HT-29 (cell line): Measurements from ENCODE around the gene AKR7A2. TPM values are rescaled to one million over a fixed set of nuclear protein-coding genes. Genes with fewer than 3 reads are reported as not detected.
"Not testable (repeated sequence)": the region's sequence is repeated elsewhere in the genome, so short reads cannot be mapped to it uniquely, and the experiment has no call there.

Experiments
- DNase-seq: peaks from one replicate; pipeline ENCODE4 v3.0.0-alpha.2; 2015; ENCODE audit warnings: low spot score
- small RNA-seq: library from RNA; depleted of rRNA; stranded (forward); fragments of <200 nt; gene quantifications from one replicate; pipeline ENCODE3, GENCODE V24; 2014
- total RNA-seq: library from RNA; depleted of rRNA; stranded (reverse); fragments of >200 nt; shearing (Covaris generic); gene quantifications from 2 replicates; pipeline ENCODE4 v1.2.3, GENCODE V29; 2014; rRNA removed

The AKR7A2 gene
- total RNA-seq, 1 experiment from 2014 or later = 202 TPM

DNA sequence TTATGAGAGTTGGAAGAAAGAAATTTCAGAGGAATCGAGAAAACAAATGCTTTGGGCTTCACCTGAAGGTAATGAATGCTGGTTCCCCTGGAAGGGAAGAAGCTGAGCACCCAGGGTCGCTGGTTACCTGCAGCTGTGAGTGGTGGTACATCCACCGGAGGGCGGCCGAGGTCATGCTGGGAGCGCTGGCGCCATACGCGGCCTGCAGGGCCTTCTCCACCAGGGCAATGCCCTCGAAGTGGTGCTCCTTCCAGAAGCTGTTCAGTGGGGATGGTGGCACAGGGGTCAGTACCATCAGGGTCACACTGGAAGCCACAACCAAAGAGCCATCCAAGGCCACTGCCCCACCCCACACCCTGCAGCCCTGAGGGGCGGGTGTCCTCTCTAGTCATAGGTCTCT, 43.5 kb downstream of the AKR7A2 start:
- DNase-seq = no peak

DNA sequence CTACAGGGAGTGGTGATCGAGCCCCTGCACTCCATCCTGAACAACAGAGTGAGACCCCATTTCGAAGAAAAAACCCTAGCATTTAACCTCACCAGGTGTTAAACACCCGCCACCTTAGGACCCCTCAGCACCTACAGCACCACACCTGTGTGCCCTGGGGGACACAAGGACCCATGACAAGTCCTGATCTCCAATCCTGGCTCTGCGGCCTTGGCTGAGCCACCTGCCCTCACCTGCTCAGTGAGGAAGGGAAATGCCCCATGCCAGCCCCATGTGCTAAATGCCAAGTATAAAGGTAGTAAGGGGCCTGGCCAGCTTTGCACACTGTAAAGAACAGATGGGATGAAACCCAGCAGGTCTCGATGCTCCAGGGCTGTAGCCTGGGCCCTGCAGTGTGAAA, 49.2 kb downstream of the AKR7A2 start:
- DNase-seq = no peak

DNA sequence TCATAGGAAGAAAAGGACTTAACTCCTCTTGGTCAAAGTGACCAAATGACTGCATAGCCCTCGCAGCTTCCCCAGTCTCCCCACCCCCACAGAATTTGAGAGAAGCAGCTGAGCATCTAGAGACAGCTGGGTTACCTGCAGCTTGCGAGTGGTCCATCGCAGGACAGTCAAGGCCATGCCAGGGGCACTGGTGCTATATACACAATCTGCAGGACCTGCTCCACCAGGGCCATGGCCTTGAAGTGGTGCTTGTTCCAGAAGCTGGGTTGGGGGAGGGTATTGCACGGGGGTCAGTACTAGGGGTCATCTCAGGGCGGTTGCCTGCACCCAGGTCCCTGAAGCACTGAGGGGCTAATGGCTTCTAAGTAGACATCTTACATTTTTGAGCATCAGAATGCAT, 49.9 kb downstream of the AKR7A2 start:
- no peak for DNase-seq

DNA sequence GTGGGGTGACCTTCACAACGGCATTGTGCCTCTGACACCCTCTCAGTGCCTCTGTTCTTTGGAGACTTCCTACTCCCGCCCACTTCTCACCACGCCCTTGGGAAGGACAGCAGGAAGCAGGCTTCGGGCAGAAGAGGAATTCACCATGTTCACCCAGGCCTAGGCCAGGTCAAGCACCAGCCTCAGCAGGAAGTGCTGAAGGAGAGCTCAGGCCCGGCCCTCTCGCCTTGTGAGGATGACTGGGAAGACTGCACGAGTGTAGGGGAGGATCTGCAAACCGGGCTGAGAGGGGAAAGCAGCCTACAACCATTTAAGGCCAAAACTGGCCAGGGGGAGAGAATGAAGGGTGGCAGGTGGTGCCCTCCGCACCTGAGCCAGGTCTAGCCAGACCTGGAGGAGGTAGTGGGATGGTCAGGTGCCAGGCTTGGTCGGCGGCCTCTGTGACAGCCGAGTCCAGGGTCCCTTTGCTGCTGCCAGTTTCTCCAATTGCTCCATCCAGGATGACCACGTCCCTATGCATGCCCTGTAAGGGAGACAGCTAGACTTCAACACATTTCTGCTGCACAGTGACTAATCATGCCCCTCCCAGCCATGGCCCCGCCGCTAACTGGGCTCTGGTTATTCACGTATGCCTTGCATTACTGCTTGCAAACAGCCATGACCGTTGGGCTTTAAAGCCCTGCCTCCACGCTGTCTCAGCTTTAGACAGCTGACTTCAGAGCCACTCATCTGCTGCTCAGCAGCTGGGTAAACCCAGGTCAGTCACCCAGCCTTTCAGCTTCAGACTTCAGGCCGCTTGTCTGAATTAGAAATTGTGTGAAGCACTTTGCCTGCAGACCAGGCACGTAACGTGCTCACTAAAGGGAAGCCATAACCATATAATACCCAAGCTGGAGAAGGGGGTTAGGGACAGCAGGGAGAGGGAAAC, 51.5 kb downstream of the AKR7A2 start:
- peak; percentile 42 for DNase-seq

DNA sequence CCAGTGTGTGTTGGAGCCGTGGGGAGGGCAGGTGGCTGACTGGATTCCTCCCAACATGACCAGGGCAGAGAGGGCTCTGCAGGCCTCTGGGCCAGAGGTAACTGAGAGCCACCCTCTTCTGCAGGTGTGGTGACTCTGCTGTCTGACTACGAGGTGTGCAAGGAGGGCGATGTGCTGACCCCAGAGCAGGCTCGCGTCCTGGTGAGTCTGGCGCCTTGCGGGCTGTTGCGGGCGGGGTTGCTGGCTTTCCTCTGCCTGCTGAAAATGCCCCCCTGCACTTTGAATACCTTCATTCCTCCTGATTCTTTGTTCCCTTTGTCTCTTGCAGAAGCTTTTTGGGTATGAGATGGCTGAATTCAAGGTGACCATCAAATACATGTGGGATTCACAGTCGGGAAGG, 53.6 kb downstream of the AKR7A2 start:
- no peak for DNase-seq

DNA sequence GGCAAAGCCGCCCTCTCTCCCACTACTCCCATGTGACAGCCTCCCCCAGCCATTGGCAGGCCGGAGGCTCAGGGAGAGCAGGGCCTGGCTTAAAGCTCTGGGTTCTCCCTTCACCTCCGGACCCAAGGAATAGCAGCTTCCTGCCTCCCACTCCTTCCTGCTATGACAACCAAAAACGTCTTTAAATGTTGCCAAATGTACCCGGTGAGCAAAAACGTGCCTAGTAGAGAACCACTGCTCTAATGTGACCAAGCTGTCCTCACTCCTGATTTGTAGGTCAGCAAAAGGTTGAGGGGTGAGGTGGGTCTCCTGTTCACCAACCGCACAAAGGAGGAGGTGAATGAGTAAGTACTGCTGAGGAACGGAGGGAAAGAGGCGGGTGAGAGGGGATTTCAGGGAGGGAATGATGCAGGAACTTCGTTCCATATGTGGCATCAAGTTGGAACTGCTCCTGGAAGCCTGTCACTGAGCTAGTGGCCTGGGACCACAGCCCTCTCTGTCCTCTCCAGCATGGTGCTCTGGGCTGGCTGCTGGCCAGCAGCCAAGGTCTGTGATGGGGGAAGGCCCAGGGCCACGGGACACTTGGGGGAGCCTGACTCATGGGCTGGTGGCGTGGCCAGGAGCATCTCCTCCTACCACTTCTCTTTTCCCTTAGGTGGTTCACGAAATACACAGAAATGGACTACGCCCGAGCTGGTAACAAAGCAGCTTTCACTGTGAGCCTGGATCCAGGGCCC, 54.6 kb downstream of the AKR7A2 start:
- DNase-seq = no peak

DNA sequence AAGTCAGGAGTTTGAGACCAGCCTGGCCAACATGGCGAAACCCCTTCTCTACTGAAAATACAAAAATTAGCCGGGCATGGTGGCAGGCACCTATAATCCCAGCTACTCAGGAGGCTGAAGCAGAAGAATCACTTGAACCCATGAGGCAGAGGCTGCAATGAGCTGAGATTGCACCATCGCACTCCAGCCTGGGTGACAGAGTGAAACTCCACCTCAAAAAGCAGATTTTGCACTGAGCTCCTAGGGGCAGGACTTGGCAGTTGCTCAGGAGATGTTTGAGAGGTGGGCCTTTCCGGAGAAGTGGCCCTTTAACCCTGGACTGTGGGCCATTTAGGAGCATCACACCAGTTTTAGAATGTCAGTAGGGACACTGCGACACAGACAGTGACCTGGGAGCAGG, 55.6 kb downstream of the AKR7A2 start:
- not testable (repeated sequence) for DNase-seq

DNA sequence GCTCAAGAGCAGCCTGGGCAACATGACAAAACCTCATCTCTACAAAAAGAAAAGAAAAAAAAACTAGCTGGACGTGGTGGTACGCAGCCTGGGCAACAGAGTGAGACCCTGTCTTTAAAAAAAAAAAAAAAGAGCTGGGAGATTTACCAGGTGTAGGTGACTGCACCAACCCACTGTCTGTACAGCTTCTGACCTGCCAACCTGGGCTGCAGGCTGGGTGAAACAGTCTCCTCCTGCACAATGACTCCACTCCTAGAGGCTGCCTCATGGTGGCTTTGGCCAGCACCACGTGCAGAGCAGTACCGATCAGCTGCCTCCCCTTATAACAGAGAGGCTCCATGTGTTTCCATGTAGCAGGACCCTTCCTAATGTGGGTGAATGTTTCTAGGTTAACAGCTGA, 56.7 kb downstream of the AKR7A2 start:
- DNase-seq = no peak

DNA sequence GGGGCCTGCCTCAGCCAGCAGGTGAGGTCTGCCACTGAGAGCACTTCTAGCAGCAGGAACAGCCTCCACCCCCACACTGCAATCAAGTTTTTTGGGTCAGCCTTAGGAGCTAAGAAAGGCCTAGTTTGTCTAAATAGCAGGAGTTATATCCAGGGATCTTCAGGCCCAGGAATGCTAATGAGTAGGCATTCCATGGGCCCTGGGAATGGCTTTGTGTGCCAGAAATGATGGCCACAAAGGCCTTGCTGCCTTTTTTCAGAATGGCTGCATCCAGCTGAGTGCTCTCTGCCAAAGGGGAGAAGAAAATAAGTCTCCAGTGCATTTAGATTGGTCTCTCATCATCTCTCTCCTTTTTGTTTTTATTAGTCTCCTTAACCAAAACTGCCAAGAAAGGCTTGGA, 57.5 kb downstream of the AKR7A2 start:
- no peak for DNase-seq

Small RNAs within 50 kb of the gene (small RNA-seq; reads per million reads assigned to genes)
- gene RNU6-1099P = not detected

Other genes starting within 250 kb of the AKR7A2 start
- 128 and 146 TPM in 2 replicates for gene UBR4, start 101.9 kb downstream of the AKR7A2 start, total RNA-seq
- 43.8 and 48.6 TPM in 2 replicates for gene EMC1, start 60.6 kb downstream of the AKR7A2 start, total RNA-seq
- gene MRTO4, start 60.3 kb downstream of the AKR7A2 start, total RNA-seq = 94.9 and 96.1 TPM in 2 replicates
- gene AKR7A3, start 23.4 kb downstream of the AKR7A2 start, total RNA-seq = 136 and 142 TPM in 2 replicates
- 27.2 and 27.9 TPM in 2 replicates for gene SLC66A1, start 182 bp upstream of the AKR7A2 start, total RNA-seq
- gene CAPZB, start 173.4 kb upstream of the AKR7A2 start, total RNA-seq = 71.9 and 87.3 TPM in 2 replicates